GM18502 (cell line): ENCODE measurements around the gene RYR2.
"Not testable (repeated sequence)": the region's sequence is repeated elsewhere in the genome, so short reads cannot be mapped to it uniquely, and the experiment has no call there.

Experiments
- ATAC-seq: cut with Tn5 transposase; IDR thresholded peaks from one replicate; pipeline ENCODE4 v1.9.1; 2021; ENCODE audit warnings: mild to moderate bottlenecking; ENCODE audit not compliant: unreplicated experiment, poor library complexity

Gene RYR2

GRCh38 chr1:237306726-237307125, 264.7 kb downstream of the RYR2 start:
- no peak for ATAC-seq

GRCh38 chr1:237309595-237310118, 267.7 kb downstream of the RYR2 start:
- ATAC-seq = no peak

DNA sequence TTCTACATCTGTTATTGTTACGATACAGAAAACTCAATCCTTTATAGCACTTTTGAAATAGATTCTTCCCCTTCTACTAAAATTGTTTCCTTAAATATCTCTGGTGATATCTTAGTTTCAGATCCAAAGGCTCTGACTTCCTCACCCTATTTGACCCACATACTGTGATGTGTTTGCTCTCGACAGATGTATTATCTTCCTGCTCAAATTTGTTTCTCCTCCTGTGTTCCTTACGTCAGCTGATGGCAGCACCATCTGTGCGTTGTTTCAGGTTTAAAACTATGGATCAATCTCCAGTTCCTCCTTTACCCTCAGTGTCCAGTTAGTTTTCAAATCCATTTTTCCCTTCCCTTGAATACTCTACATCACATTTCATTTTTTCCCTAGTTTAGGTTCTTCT, 274.4 kb downstream of the RYR2 start:
- no peak for ATAC-seq

DNA sequence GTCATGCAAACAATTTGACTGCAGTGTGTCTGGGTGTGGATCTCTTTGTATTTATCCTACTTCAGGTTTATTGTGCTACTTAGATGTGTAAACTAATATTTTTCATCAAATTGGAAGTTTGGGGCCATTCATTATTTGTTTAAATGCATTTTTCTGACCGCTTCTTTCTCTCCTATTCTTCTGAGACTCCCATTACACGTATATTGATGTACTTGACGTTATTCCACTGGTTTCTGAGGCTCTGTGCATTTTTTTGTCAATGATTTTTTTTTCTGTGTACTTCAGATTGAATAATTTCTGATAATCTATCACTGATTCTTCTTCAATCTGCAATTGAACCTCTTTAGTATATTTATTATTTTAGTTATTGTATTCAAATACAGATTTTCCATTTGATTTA, 276.8 kb downstream of the RYR2 start:
- no peak for ATAC-seq

GRCh38 chr1:237320890-237321289, 278.9 kb downstream of the RYR2 start:
- no peak for ATAC-seq

- ATAC-seq = no peak
Measured at GRCh38 chr1:237324226-237324625, 282.2 kb downstream of the RYR2 start.

GRCh38 chr1:237327061-237327460, 285.1 kb downstream of the RYR2 start:
- no peak for ATAC-seq

DNA sequence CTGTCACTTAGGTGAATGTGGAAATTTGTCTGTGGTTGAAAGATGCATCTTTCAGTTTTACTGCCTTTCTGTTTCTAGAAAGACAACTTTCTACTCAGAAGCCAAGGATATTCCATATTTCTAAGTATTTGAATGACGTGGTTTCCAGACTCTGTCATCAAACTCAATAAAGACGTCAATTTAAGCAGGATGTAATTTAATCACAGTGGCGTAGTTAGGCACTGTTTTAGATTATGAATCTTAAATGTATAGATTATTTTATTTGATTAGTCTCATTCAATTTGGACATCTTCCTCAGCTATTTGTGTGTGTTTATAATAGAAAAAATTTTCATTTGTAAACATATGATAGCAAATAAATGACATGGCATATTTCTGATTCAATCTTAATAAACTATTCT, 298.9 kb downstream of the RYR2 start:
- no peak for ATAC-seq

GRCh38 chr1:237341391-237341790, 299.4 kb downstream of the RYR2 start:
- no peak for ATAC-seq

GRCh38 chr1:237342730-237343129, 300.7 kb downstream of the RYR2 start:
- no peak for ATAC-seq

DNA sequence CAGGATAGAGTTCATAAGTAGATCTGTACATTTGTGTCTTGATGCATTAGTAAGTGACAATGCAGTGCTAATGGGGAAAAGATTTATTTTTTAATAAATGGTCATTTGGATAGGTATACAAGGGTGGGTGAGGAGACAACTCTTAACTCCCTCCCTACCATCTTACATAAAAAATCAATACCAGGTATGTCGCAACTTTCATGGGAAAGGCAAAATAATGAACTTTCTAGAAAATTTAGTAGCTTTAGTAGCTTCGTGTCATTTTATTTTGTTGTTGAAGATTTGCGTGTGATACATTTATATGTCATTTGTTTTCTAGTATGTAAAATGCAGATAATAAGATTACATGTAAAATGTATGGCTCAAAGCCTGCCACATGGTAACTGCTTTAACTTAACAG, 310.8 kb downstream of the RYR2 start:
- no peak for ATAC-seq

DNA sequence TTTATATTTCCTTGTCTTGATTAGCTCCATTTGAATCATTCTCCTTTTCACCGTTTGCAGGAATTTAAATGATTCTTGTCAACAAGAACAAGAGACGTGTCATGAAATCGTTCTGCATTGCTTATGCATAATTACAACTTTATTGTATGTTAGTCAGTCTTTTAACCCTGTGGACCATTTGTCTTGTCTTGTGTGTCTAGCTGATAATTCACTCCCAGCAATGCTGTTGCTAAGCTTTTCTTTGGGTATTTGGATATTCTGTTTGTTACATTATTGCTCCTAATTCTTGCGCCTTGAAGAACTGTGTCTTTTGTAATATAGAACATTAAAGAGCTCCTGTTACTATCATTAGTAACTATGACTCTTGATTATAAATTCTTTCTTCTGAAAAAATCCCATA, 311.9 kb downstream of the RYR2 start:
- ATAC-seq = no peak

DNA sequence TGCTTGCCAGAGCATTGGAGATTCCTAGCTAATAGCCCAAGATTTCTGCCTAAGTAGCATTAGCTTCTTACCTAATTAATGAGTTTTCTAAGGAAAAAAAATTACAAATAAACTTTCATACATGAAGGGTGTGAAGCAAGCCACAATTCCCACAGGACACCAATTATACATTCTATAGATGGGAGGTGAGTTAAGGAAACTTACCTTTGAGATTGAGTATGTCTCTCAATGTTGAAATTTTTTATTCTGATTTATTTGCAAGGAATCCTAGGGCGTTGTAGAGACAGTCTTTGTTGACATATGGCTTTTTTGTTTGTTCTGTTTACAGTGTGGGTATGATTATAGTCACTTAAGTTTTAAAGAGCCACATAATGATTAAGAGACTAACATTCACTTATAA, 313.0 kb downstream of the RYR2 start:
- no peak for ATAC-seq

GRCh38 chr1:237358555-237358954, 316.6 kb downstream of the RYR2 start:
- ATAC-seq = no peak

DNA sequence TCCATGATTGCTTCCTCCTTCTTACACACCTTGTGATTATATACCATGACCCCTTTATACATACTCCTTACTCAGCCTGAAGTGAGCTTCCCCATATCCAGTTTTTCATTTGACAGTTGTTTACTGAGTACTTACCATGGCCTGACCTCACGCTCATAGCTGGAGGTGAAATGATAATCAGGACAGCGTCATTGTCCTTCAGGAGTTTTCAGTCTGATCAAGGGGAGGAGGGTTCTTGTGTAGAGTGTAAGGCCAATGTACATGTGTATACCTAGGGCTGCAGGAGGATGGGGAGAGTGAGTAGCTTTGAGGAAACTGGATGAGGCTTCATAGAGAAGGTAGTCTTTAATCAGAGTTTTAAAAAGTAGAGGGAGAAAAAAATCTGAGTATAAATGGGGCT, 325.8 kb downstream of the RYR2 start:
- ATAC-seq = no peak

GRCh38 chr1:237371477-237371876, 329.5 kb downstream of the RYR2 start:
- ATAC-seq = not testable (repeated sequence)

DNA sequence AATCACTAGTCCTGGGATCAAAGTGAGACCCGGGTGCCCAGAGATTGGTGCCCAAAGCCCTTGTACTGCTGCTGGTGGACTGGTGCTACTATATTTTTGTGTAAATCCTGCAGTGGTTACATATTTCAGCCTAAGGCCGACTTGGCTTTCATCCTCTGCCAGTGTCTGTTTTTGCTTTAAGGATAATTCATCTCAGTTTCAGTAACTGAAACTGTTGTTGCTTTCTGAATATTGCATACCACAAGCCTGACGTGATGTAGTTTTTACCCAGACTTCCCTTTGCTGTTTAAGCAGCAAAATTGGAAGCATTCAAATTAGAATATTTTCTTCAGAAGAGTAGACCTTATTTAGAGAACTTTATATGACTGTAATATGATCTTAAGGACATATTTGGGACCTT, 341.8 kb downstream of the RYR2 start:
- no peak for ATAC-seq

DNA sequence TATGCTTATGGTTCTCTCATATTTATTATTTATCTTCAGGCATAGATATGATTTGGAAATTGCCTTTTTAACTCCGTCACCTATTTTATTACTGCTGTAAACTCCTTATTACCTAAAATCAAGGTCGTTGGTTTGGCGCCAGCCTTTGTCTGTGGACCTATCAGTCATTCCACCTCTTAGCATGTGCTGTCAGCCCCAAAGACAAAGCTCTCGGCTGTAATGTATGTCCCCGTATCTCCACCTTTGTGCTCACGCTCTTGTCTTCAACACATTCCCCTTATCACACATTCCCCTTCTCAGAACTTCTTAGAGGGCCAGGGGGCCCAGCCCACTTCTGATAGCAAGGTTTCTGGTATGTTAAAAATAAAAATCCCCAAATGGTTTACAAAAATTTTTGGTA, 342.2 kb downstream of the RYR2 start:
- ATAC-seq = no peak

DNA sequence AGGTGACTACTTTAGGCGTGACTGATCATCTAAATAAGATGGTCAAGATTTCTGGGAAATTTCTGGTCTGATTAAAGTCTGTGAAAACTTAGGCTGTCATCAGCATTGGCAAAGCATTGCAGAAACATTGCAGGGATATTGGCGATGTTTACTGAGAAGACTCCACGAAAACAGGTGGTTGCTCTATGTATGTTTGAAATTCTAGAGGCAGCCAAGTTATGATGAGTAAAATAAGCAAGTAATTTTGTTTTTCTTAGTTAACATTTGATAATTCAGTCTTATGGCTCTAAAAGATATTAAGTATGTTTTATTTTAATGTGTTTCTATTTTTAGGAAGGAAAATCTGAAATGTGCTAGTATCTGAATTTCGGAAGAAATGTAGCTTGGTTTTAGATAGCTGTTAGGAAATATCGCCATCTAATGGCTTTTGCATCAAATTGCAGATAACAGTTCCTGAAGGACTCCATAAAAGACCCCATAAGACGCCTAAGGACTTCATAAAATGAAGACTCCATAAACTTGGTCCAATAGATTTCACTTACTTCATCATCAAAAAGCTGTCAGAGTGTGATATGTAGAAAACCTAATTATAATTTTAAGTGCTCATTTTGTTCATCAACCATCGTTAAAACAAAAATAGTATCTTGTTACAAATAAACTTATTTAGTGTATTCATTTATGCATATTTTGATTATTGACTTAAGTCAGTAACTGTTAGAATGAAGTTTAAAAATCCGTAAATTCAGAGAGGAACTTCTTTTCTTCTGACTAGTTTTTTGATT, 344.6 kb downstream of the RYR2 start:
- ATAC-seq = no peak

GRCh38 chr1:237387144-237387505, 345.1 kb downstream of the RYR2 start:
- no peak for ATAC-seq

DNA sequence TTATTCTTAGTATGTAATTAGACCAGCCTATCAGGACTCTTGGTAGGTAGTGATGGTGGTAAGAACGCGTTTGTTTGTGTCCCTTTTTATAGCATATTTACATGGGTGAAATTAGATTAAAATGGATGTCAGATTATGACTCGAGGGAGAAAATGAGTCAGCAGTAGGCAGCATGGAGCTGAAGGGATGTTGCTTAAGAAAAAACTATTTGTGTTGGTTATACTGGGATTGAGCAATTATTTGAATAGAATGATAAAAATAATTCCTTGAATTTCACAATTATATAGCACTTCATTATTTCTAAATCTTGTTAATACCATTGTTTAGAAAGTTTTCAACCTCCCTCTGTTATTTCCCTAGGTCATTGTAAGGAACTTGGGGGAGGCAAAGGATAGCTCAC, 348.8 kb downstream of the RYR2 start:
- ATAC-seq = no peak

DNA sequence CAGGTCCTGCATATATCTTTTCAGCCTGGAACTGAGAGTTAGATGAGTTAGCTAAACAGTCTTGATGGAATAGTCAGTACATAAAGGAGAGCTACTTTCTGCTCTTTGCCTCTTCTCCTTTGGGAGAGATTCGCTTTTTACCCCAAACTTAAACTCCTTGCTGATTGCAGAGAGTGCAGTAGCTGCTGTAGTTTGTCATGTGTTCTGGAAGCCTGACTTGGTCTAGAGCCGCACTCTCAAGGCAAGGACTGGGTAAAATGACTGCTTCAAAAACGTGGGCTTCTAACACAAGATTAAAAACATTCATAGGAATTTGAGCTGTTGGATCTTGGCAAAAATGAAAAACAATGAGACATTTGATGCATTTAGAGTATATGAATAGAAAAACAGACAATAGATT, 351.6 kb downstream of the RYR2 start:
- ATAC-seq = no peak
